Nephron (organoid): ENCODE results near the gene MYO3B.
A peak's percentile ranks its signal among the peaks of the same experiment; 100 is the strongest.

ENCODE experiments used
- H3K27ac Mint-ChIP-seq, 3 experiments: 2 replicates each; pipeline ENCODE4 v1.8.0; 2020; ENCODE audit warnings: mixed read lengths in 3 of 3, mild to moderate bottlenecking in 2 of 3, moderate library complexity in 1 of 3
- H3K27me3 Mint-ChIP-seq: 2 replicates; pipeline ENCODE4 v1.8.0; 2021; ENCODE audit warnings: low read depth, mild to moderate bottlenecking, moderate library complexity, mixed read lengths
- H3K36me3 Mint-ChIP-seq: 2 replicates; pipeline ENCODE4 v1.8.0; 2020; ENCODE audit warnings: low read depth, mixed read lengths
- H3K4me1 Mint-ChIP-seq: 2 replicates; pipeline ENCODE4 v1.8.0; 2020; ENCODE audit warnings: mixed read lengths
- H3K4me3 Mint-ChIP-seq, 3 experiments: 2 replicates each; pipeline ENCODE4 v1.8.0; 2020; ENCODE audit warnings: mild to moderate bottlenecking in 3 of 3, mixed read lengths in 3 of 3, moderate library complexity in 2 of 3
- H3K9me3 Mint-ChIP-seq: 2 replicates; pipeline ENCODE4 v1.8.0; 2020; ENCODE audit warnings: mixed read lengths
- TF ChIP-seq, protein P1 (sequence below), 3 experiments: fragments of 200-600 bp; sonication (generic); IDR thresholded peaks; one replicate each; pipeline ENCODE4 v1.5.0; 2021; ENCODE audit warnings: antibody characterized with exemption in 3 of 3; ENCODE audit not compliant: unreplicated experiment in 3 of 3

The MYO3B gene

DNA sequence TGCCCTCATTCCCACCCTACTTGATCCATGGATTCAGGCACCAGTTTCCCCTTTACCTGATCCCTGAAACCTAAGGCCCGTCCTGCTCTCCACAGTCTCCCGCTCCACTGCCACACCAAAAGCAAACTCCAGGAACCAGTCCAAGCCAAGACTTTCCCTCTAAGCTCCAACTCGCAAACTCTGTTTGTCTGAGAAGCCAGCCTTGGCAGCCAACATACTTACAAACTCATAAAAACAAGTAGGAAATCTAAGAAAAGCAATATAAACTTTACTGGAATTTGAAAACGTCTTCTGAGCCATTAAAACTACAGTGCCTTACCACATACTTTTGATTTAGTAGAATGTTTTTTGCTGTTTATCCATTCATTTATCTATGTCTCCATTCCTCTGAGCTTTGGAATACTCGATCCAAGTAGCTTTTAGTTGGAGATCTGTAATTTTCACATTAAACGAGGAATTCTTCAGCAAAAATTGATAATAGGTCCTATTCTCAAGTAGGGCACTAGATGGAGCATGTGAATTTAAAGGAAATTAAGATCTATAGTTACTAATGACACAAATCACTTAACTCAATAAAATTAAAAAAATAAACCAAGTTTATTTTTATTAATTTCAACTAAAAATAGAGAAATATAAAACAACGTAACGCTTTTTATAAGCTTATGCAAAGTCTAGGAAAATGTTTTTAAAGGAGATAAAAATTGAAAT is 199.7 kb downstream of the MYO3B start:
- TF ChIP-seq, protein P1, sequence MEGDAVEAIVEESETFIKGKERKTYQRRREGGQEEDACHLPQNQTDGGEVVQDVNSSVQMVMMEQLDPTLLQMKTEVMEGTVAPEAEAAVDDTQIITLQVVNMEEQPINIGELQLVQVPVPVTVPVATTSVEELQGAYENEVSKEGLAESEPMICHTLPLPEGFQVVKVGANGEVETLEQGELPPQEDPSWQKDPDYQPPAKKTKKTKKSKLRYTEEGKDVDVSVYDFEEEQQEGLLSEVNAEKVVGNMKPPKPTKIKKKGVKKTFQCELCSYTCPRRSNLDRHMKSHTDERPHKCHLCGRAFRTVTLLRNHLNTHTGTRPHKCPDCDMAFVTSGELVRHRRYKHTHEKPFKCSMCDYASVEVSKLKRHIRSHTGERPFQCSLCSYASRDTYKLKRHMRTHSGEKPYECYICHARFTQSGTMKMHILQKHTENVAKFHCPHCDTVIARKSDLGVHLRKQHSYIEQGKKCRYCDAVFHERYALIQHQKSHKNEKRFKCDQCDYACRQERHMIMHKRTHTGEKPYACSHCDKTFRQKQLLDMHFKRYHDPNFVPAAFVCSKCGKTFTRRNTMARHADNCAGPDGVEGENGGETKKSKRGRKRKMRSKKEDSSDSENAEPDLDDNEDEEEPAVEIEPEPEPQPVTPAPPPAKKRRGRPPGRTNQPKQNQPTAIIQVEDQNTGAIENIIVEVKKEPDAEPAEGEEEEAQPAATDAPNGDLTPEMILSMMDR (IDR thresholded peaks at IDR 0.05; ENCODE audit: unreplicated experiment in 3 of 3) = peak; percentile 26 to 53 (median 26)
- no peaks in the 10 kb centered on the region for H3K9me3 Mint-ChIP-seq
- no peaks in the 10 kb centered on the region for H3K4me1 Mint-ChIP-seq
- no peak overlapping the region for H3K27ac Mint-ChIP-seq
- H3K36me3 Mint-ChIP-seq = no peaks in the 10 kb centered on the region
- H3K27me3 Mint-ChIP-seq = peaks cover 26% of the 10 kb centered on the region
- no peak overlapping the region for H3K4me3 Mint-ChIP-seq

DNA sequence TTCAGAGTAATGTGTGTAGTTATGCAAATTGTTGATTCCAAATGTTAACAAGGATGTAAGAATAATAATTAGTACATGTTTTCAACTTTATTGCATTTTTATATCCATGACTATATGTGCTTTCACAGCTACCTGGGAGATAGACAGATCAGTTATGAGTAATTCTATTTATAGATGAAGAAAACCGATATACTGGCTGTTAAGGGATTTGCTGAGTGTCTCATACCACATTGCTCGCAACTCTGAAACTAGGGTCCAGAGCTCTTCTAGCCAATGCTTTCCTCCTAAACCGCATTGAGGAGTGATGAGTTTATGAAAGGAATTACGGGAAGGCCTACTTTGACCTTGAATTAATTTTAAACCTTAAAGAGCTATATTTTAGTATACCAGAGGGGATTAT is 202.3 kb downstream of the MYO3B start:
- no peak overlapping the region for H3K4me3 Mint-ChIP-seq
- no peaks in the 10 kb centered on the region for H3K4me1 Mint-ChIP-seq
- TF ChIP-seq, protein P1 (IDR thresholded peaks at IDR 0.05; ENCODE audit: unreplicated experiment in 3 of 3) = no peak
- no peak overlapping the region for H3K27ac Mint-ChIP-seq
- no peaks in the 10 kb centered on the region for H3K36me3 Mint-ChIP-seq
- H3K9me3 Mint-ChIP-seq = no peaks in the 10 kb centered on the region
- peaks cover 14% of the 10 kb centered on the region for H3K27me3 Mint-ChIP-seq

DNA sequence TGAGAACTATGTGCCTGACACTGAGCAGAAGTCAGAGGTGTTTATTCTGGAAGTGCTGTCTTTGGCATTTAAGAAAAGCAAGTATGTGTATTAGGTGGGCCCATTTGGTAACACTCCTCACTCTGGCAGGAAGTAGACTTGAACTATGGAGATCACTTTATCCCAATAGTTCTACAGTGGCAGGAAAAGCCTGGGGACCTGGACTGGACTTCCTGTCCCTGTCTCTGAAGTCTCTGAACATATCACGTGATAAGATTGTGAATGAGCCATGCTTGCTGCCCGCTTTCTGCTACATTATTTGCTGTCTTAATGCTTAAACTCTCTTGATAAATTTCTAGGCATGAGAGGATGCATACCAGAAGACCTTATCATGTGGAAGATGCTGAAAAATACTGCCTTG is 203.7 kb downstream of the MYO3B start:
- H3K9me3 Mint-ChIP-seq = no peaks in the 10 kb centered on the region

DNA sequence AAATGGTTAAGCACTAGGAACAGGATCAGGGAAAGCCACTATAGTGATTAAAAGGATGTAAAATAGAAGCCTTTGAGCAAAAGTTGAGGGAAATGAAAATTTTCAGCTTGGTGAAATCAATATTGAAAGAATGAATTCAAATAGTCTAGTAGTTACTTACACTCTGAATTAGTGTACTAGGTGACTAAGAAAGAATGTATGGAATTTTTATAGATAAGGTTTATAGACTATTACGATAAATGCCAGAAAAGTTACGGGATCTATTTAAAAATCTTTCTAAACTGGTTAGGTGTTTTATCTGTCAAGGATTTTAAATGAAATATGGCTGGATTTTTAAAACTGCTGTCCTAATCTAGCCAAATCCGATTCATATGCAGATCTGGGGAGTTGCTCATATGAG is 208.6 kb downstream of the MYO3B start:
- H3K27ac Mint-ChIP-seq = no peak overlapping the region
- no peaks in the 10 kb centered on the region for H3K4me1 Mint-ChIP-seq

More for the DNA sequence above, 203.7 kb downstream of the MYO3B start:
- Mint-ChIP-seq H3K27ac (no peak overlapping the region), H3K27me3 (peaks cover 7% of the 10 kb centered on the region), H3K36me3 (no peaks in the 10 kb centered on the region), H3K4me1 (no peaks in the 10 kb centered on the region), H3K4me3 (no peak overlapping the region)
- TF ChIP-seq, protein P1 (IDR thresholded peaks at IDR 0.05; ENCODE audit: unreplicated experiment in 3 of 3) = no peak

DNA sequence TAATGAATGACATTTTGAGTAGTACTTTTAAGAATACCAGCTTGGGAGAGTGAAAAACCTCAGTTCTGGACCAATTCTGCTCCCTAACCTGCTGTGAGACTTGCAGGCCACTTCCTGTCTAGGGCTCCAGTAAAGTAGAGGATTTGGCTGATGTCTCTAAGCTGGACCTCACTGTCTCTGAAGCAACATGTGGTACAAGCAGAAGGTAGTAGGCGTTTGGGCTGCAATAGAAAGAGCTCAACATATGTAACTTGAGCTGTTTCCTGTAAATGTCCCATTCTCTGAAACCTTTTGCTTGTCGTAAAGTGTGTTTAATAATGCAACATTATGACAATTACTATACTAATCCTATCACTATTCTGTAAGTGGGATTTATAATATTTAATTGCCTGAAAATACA is 213.1 kb downstream of the MYO3B start:
- TF ChIP-seq, protein P1 (IDR thresholded peaks at IDR 0.05; ENCODE audit: unreplicated experiment in 3 of 3) = no peak
- H3K27ac Mint-ChIP-seq = no peak overlapping the region
- peaks cover 23% of the 10 kb centered on the region for H3K4me1 Mint-ChIP-seq
- peaks cover 16% of the 10 kb centered on the region for H3K27me3 Mint-ChIP-seq
- H3K4me3 Mint-ChIP-seq = no peak overlapping the region
- H3K36me3 Mint-ChIP-seq = no peaks in the 10 kb centered on the region
- H3K9me3 Mint-ChIP-seq = no peaks in the 10 kb centered on the region

More for the DNA sequence above, 208.6 kb downstream of the MYO3B start:
- TF ChIP-seq, protein P1 (IDR thresholded peaks at IDR 0.05; ENCODE audit: unreplicated experiment in 3 of 3) = no peak
- no peak overlapping the region for H3K4me3 Mint-ChIP-seq
- H3K27me3 Mint-ChIP-seq = peaks cover 18% of the 10 kb centered on the region
- no peaks in the 10 kb centered on the region for H3K36me3 Mint-ChIP-seq
- H3K9me3 Mint-ChIP-seq = no peaks in the 10 kb centered on the region

DNA sequence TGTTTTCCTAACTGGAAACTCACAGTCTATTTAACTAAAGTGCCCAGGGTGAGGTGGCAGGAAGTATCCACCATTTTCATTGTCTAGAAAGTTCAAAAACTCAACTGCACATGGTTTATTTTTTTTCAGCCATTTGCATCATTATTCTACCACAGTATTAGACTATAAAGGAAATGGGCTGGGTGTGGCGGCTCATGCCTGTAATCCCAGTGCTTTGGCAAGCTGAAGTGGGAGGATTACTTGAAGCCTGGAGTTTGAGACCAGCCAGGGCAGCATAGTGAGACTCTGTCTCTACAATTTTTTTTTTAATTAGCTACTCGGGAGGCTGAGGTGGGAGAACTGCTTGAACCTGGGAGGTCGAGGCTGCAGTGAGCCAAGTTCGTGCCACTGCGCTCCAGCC is 213.8 kb downstream of the MYO3B start:
- H3K9me3 Mint-ChIP-seq = no peaks in the 10 kb centered on the region
- no peaks in the 10 kb centered on the region for H3K36me3 Mint-ChIP-seq
- H3K4me3 Mint-ChIP-seq = no peak overlapping the region
- TF ChIP-seq, protein P1 (IDR thresholded peaks at IDR 0.05; ENCODE audit: unreplicated experiment in 3 of 3) = no peak
- H3K4me1 Mint-ChIP-seq = peaks cover 26% of the 10 kb centered on the region
- peaks cover 21% of the 10 kb centered on the region for H3K27me3 Mint-ChIP-seq
- H3K27ac Mint-ChIP-seq = no peak overlapping the region
